ENCODE data around the gene BBOX1. TPM values are rescaled to one million over a fixed set of nuclear protein-coding genes. Genes with fewer than 3 reads are reported as not detected.

The BBOX1 gene
- polyA plus RNA-seq, 2 of the 4 experiments (the other 2 are of a cell fraction) = not detected

GRCh38 chr11:27115051-27115650, 74.5 kb downstream of the BBOX1 start:
- 8% methylated on average over 3 of the region's 3 CpGs for WGBS (ENCODE audit: missing lambda C conversion rate)
- DNase-seq (ENCODE audit: low read depth in 1 of 2, low spot score in 1 of 2) (no peak), ATAC-seq (no peak), FAIRE-seq (no peak)
- H3K27ac ChIP-seq = no peak overlapping the region
- H3K4me1 ChIP-seq = no peaks in the 10 kb centered on the region
- no peaks in the 10 kb centered on the region for H3K9me3 ChIP-seq
- H3K4me3 ChIP-seq = no peak overlapping the region
- no peak overlapping the region for H3K4me2 ChIP-seq
- CTCF ChIA-PET = no interaction called here
- POLR2A ChIA-PET = no interaction called here
- TF ChIP-seq RFX5 (IDR thresholded peaks at IDR 0.05) = no peak
- no peak for TF ChIP-seq NPAS2 (CRISPR knock-in tag; IDR thresholded peaks at IDR 0.05; ENCODE audit: borderline replicate concordance)
- no peak for TF ChIP-seq HEYL (CRISPR knock-in tag; IDR thresholded peaks at IDR 0.05)
- TF ChIP-seq USF2 (IDR thresholded peaks at IDR 0.05) = no peak
- no peak for TF ChIP-seq EHMT2 (IDR thresholded peaks at IDR 0.05; ENCODE audit: low read depth)
- no peak for TF ChIP-seq HDAC2 (IDR thresholded peaks at IDR 0.05)
- no peak for TF ChIP-seq CEBPB (IDR thresholded peaks at IDR 0.05)
- TF ChIP-seq ZSCAN20 (CRISPR knock-in tag; IDR thresholded peaks at IDR 0.05) = no peak
- no peak for TF ChIP-seq MAX (IDR thresholded peaks at IDR 0.05)
- no peak for TF ChIP-seq CBX8 (IDR thresholded peaks at IDR 0.05)
- no peak for TF ChIP-seq ELK1 (IDR thresholded peaks at IDR 0.05; ENCODE audit: low read depth, low read length)
- no peak for TF ChIP-seq MAFK (IDR thresholded peaks at IDR 0.05; ENCODE audit: partially characterized antibody)
- TF ChIP-seq BCL3 (IDR thresholded peaks at IDR 0.05) = no peak
- TF ChIP-seq E2F6 (IDR thresholded peaks at IDR 0.05; ENCODE audit: borderline replicate concordance, low read depth) = no peak

GRCh38 chr11:27116684-27117083, 76.1 kb downstream of the BBOX1 start:
- Histone ChIP-seq H3K4me3 (no peak overlapping the region), H3K27ac (no peak overlapping the region), H3K9me3 (no peaks in the 10 kb centered on the region), H3K4me1 (no peaks in the 10 kb centered on the region), H3K4me2 (no peak overlapping the region)
- WGBS (ENCODE audit: missing lambda C conversion rate) = 19% methylated on average over 1 of the region's 1 CpG
- FAIRE-seq (no peak), DNase-seq (ENCODE audit: low read depth in 1 of 2, low spot score in 1 of 2) (no peak), ATAC-seq (no peak)
- ChIA-PET CTCF (no interaction called here), POLR2A (no interaction called here)
- TF ChIP-seq ELK1 (IDR thresholded peaks at IDR 0.05; ENCODE audit: low read depth, low read length) = no peak
- no peak for TF ChIP-seq HEYL (CRISPR knock-in tag; IDR thresholded peaks at IDR 0.05)
- no peak for TF ChIP-seq FOSL2 (IDR thresholded peaks at IDR 0.05)
- TF ChIP-seq FOSL2 (CRISPR knock-in tag; IDR thresholded peaks at IDR 0.05) = no peak
- no peak for TF ChIP-seq PBX3 (IDR thresholded peaks at IDR 0.05)
- no peak for TF ChIP-seq CTCF (IDR thresholded peaks at IDR 0.05)
- no peak for TF ChIP-seq CEBPB (IDR thresholded peaks at IDR 0.05)
- no peak for TF ChIP-seq ZNF302 (CRISPR knock-in tag; IDR thresholded peaks at IDR 0.05)
